Tibial nerve (tissue), 3 donors: ENCODE results near the gene AMBP.

Experiments
- CTCF ChIP-seq, 5 experiments: fragments of 200-600 bp in 3 of 5; fragments of 450-650 bp in 2 of 5; sonication (generic) in 3 of 5; IDR thresholded peaks; one replicate each; pipeline ENCODE4 v1.5.1; 2016 to 2019; ENCODE audit warnings: antibody characterized with exemption in 5 of 5, mild to moderate bottlenecking in 3 of 5, moderate library complexity in 2 of 5
- POLR2A ChIP-seq, 2 donors: fragments of 450-650 bp; IDR thresholded peaks; one replicate each; pipeline ENCODE4 v1.6.1; 2017; ENCODE audit warnings: antibody characterized with exemption in 2 of 2, mild to moderate bottlenecking in 2 of 2, moderate library complexity in 2 of 2

GRCh38 chr9:114049441-114050225 is 28.5 kb downstream of the AMBP start:
- no peak for TF ChIP-seq CTCF (IDR thresholded peaks at IDR 0.05)
- TF ChIP-seq POLR2A (IDR thresholded peaks at IDR 0.05), result no peak
